HG03139 (cell line): ENCODE data around the gene KLK2.

Experiments used
- ATAC-seq: cut with Tn5 transposase; IDR thresholded peaks from one replicate; pipeline ENCODE4 v1.9.1; 2021; ENCODE audit not compliant: unreplicated experiment

KLK2 gene

GRCh38 chr19:50873056-50873455 lies at the start of gene KLK2:
KLK2 (plus strand) TSS chr19:50873439; CDS start chr19:50873474, 35 bp downstream.
- ATAC-seq = no peak

- ATAC-seq = no peak
Observed at GRCh38 chr19:50826492-50827240, 46.6 kb upstream of the KLK2 start.

- ATAC-seq = no peak
Observed at GRCh38 chr19:50827476-50827875, 45.8 kb upstream of the KLK2 start.

GRCh38 chr19:50829801-50830200 lies 43.4 kb upstream of the KLK2 start:
- no peak for ATAC-seq

DNA sequence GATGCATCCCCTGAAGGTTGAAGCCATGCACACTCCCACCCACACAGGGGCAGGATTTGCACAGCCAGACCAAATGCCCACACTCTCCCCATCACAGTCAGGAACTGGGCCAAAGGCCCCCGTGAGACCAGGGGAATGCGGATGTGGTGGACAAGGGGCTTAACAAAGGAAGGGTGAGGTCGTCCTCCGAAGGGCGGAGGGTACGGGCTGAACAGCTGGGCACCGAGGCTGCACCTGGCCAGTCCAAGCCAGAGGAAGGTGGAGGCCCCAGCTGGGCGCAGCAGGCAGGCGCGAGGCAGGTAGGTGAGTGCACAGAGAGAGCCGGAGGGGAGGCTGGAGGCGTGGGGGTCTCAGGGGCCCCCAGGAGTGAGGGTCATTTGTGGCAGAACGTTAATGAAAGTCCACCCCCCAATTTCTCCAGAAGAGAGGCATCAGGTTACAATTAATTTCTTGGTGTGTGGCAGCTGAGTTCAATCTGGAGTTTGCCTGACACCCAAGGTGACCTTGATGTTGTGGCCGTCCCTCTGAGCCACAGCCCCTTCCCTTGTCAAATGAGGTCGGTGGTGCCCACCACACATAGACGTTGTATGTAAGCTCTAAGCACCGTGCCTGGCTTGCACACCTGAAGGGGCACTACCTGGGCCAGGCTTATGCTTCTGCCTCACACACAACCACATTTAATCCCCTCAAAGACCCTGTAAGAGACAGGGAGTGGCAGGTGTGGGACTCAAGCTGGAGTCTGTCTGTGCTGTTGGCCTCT lies 42.8 kb upstream of the KLK2 start:
- ATAC-seq = no peak

GRCh38 chr19:50831026-50831396 lies 42.2 kb upstream of the KLK2 start:
- no peak for ATAC-seq

DNA sequence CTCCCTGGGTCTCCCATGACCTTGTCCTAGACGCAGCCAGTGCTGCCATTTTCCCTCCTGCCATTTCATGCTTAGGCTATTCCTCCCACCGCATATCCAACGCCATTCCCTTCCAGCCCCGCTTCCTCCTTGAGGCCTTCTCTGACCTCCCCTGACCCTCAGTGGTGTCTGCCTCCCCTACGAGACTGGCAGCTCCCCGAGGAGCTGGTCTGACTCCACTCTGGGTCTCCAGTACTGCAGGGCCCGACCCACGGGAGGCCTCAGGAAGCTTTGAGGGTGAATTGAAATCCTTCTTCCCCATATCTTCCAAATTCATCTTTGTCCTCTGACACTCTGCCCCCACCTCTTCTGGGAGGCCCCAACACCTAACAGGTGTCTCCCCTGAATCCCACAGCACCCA lies 40.6 kb upstream of the KLK2 start:
- ATAC-seq = no peak

DNA sequence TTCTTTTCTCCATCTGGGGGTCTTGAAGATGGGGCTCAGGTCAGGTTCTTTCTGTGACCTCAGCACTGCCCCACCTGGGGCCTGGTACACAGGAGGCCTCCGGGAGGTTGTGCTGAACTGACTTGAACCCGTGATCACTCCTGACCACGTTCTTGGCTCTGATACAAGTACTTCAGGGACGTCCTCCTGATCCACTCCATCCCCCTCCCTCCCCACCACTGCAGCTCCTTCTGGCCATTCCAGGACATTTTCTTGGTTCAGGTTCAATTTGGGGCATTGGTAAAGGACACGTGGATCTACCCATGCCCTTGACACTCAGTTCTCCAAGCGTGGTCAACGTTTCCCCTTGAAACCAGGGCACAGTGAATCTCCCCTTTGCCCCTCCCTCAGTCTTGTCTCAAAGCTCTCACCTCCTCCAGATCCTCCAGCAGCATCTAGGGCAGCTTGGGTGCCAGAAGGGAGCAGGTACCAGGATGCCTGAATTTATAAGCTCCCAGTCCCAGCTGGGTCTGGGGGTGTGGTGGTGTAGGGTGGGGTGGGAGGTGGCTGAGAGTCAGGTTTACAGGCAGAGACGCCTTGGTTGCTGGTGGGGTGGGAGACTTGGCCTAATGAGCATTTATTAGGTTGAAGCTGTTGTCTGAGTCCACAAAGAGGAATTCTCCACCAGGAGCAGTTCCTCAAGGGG lies 40.0 kb upstream of the KLK2 start, which contains the start of gene KLK15:
Gene KLK15, minus strand, starts transcription at position 458 of the 685 bp plus-strand sequence. CDS start 2,082 bp downstream, outside the sequence.
- no peak for ATAC-seq

DNA sequence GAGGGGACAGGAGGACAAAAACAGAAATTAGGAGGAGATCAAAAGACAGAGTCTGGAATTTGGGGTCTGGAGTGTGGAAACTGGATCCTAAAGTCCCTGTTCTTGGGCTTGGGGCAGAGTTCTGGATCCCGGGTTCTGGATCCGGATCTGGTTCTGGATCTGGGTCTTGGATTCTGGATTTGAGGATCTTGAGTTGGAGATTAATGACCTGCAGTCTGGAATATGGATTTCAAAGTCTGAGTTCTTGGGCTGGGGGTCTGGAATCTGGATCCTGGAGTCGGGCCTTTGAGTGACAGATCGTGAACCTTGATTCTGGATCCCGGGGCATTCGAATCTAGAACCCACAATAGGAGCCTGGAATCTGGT lies 39.5 kb upstream of the KLK2 start:
- no peak for ATAC-seq

GRCh38 chr19:50835103-50835784 lies 38.0 kb upstream of the KLK2 start:
- no peak for ATAC-seq

DNA sequence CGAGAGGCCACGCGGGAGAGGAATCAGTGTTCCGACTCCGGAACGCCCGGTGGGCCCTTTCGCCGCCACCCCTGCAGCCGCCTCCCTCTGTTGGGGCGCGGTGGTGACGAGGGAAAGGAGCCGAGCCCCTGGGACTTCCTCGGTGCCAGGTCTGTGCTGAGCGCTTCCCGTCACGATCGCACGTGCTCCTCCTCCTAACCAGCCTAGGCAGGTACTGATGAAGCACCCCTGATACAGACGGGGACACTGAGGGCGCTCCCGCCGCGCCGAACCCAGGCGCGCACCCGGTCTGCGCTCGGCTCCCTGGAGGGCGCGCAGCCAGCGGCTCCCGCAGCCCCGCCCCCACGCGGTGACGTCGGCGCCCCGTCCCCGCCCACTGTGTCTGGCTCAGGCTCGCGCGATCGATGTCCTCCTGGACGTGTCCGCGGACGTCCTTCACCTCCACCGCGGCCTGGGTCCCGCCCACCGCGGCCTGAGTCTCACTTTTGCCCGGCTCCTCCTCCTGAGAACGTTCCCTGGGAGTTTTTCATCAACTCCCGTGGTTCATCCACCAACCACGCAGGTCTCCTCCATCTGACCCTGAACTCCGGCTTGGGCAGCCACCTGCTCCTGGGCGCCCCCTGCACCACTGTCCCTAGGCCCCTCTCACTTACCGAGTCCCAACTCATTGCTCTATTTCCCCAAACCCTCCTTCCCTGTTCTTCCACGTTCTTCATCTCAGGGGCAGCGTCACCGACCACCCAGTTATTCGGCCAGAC lies 37.3 kb upstream of the KLK2 start:
- ATAC-seq = peak; percentile 70

GRCh38 chr19:50836543-50837195 lies 36.6 kb upstream of the KLK2 start:
- no peak for ATAC-seq

- ATAC-seq = no peak
Observed at GRCh38 chr19:50837300-50837699, 35.9 kb upstream of the KLK2 start.

DNA sequence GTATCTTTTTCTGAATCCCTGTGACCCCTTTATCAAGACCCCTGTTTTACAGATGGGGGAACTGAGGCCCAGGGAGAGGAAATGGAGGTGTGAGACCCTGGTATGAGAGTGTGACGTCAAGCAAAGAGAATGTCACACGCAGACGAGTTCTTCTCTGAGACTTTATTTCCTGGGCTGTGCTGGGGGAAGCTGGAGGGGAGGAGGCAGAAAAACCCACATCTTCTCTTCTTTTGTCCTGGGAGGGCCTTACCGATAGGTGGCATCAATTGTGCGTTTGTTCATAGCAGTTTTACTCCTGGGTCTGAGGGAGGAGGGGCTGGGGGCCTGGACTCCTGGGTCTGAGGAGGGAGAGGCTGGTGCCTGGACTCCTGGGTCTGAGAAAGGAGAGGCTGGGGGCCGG lies 35.0 kb upstream of the KLK2 start:
- no peak for ATAC-seq

DNA sequence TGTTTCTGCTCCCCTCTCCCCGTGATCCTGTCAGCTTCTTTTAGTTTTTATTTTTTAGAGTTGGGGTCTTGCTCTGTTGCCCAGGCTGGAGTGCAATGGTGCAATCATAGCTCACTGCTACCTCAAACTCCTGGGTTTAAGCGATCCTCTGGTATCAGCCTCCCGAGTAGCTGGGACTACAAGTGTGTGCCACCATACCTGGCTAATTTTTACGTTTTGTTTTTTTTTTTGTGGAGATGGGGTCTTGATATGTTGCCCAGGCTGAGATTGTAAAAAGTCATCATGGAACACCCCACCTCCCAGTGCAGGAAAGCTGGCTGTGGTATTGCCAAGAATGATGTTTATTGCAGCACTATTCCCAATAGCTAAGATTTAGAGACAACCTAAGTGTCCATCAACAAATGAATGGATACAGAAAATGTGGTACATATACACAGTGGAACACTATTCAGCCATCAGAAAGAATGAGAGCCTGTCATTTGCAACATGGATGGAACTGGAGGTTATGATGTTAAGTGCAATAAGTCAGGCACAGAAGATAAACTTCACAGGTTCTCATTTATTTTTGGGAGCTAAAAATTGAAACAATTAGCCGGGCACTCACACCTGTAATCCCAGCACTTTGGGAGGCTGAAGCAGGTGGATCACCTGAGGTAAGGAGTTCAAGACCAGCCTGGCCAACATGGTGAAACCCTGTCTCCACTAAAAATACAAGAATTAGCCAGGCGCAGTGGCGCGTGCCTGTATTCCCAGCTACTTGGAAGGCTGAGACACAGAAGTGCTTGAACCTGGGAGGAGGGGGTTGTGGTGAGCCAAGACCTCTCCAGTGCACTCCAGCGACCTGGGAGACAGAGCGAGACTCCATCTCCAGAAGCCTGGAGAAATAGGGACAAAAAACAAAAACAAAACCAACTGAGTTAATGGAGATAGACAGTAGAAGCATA lies 33.3 kb upstream of the KLK2 start:
- ATAC-seq = no peak

GRCh38 chr19:50842130-50842529 lies 31.1 kb upstream of the KLK2 start:
- no peak for ATAC-seq

GRCh38 chr19:50843205-50843604 lies 30.0 kb upstream of the KLK2 start:
- ATAC-seq = no peak

DNA sequence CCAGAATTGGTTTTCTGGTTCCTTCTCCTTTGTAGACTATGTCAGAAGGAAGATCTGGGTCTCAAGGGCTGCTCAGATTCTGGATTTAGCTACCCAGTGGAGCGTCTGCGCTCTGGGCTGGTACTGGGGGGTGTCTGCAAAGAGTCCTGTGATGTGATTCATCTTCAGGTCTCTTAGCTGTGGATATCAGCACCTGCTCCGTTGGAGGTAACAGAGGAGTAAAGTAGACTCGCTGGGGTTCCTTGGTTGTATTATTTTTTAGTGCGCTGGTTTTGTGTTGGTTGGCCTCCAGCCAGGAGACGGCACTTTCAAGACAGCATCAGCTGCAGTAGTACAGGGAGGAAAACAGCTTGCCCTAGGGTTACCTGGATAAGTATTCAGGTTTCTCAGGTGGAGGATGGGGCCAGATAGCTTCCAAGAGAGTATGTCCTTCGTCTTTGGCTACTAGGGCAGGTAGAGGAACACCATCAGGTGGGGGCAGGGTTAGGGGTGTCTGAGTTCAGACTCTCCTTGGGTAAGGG lies 29.5 kb upstream of the KLK2 start:
- no peak for ATAC-seq
